Thoracic aorta (tissue), 2 donors: ENCODE data around the gene BOD1L2. TPM values are rescaled to one million over a fixed set of nuclear protein-coding genes. Genes with fewer than 3 reads are reported as not detected.

Experiments used
- ATAC-seq: fragments of 150-250 bp; one replicate; pipeline ENCODE4 v1.8.0; 2017; ENCODE audit warnings: low read depth; ENCODE audit not compliant: insufficient number of reproducible peaks, low FRiP score
- DNase-seq: peaks from one replicate; pipeline ENCODE4 v3.0.0-alpha.2; 2020; ENCODE audit warnings: low spot score
- H3K27ac ChIP-seq, 2 donors: fragments of 200-600 bp; sonication (generic); 1 replicate in 1 of 2; 2 replicates in 1 of 2; pipeline ENCODE4 v1.5.1; 2016; ENCODE audit warnings: mild to moderate bottlenecking in 2 of 2, moderate library complexity in 2 of 2
- H3K27me3 ChIP-seq: fragments of 200-600 bp; sonication (generic); replicated peaks from 2 replicates; pipeline ENCODE4 v1.6.0; 2016; ENCODE audit warnings: mild to moderate bottlenecking; ENCODE audit not compliant: insufficient read depth
- H3K36me3 ChIP-seq: fragments of 200-600 bp; sonication (generic); one replicate; pipeline ENCODE4 v1.5.1; 2016
- H3K4me1 ChIP-seq, 2 donors: fragments of 200-600 bp; sonication (generic); 1 replicate in 1 of 2; 2 replicates in 1 of 2; pipeline versions ENCODE4 v1.5.1 to v1.6.0; 2016; ENCODE audit warnings: low read depth in 2 of 2, mild to moderate bottlenecking in 1 of 2; ENCODE audit not compliant: control insufficient read depth in 1 of 2
- H3K4me3 ChIP-seq: fragments of 200-600 bp; sonication (generic); 2 replicates; pipeline ENCODE4 v1.5.1; 2016; ENCODE audit warnings: mild to moderate bottlenecking
- H3K9me3 ChIP-seq: fragments of 200-600 bp; sonication (generic); 2 replicates; pipeline ENCODE4 v1.5.1; 2016
- CTCF ChIP-seq: fragments of 200-600 bp; sonication (generic); IDR thresholded peaks from one replicate; pipeline ENCODE4 v1.5.1; 2019; ENCODE audit warnings: antibody characterized with exemption
- total RNA-seq, 2 donors: library from RNA; depleted of rRNA; stranded (reverse); fragments of >200 nt; gene quantifications; one replicate each; pipeline versions ENCODE4 v1.1.0 to v1.2.3, GENCODE V29; 2016

BOD1L2 gene
- total RNA-seq, 2 donors from 2014 or later, result not detected

GRCh38 chr18:57121542-57122112 lies 25.3 kb upstream of the BOD1L2 start:
- DNase-seq (no peak), ATAC-seq (no peak)
- H3K36me3 ChIP-seq, result no peaks in the 10 kb centered on the region
- no peaks in the 10 kb centered on the region for H3K27me3 ChIP-seq
- no peak overlapping the region for H3K4me3 ChIP-seq
- H3K27ac ChIP-seq, result no peak overlapping the region
- no peaks in the 10 kb centered on the region for H3K9me3 ChIP-seq
- no peaks in the 10 kb centered on the region for H3K4me1 ChIP-seq
- TF ChIP-seq CTCF, result no peak

DNA sequence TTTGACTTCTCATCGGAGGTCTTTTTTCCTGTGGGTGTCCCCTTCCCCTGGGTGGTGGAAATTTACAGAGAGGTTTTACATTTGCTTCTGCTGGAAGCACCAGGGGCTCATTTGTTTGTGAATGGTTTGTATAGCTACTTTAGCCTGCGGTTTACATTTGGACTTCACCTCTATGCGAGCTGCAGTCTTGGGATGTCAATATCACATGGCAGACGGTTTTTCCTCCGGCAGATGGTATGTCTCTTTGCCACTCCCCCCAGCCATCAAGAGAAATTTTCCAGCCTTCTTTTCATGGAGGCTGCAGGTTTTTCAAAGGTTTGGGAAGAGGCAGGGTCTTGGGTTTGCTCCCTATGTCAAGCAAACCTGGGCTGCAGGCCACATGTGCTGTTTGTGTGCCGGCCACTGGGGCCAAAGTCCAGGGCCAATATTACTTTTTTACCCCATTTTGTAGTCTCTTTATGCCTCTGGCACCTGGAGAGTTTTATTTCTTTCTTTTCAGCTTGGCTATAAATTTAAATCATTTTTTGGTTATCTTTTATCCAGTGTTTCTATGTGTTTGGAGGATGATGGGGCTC lies 23.9 kb upstream of the BOD1L2 start:
- Histone ChIP-seq H3K27me3 (no peaks in the 10 kb centered on the region), H3K36me3 (no peaks in the 10 kb centered on the region), H3K27ac (no peak overlapping the region), H3K9me3 (no peaks in the 10 kb centered on the region), H3K4me3 (no peak overlapping the region), H3K4me1 (no peaks in the 10 kb centered on the region)
- no peak for ATAC-seq
- no peak for TF ChIP-seq CTCF
- DNase-seq, result no peak

DNA sequence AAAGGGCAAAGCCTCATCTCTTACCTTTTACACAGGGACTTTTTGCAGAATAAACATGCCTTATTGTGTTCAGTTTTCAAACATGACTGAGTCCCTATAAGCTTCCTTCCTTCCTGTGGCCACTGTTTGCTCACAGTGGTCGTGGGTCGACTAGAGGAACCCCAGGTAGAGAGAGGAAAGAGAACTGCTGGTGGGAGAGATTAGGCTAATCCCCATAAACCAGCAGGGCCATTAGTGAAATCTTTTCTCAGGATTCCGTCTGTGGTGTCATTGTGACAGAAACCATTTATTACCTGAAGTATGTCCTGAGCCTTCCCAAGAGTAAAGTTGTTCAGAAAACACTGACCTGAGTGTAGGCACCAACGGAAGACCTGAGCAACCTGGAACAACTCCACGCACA lies 21.3 kb upstream of the BOD1L2 start:
- Histone ChIP-seq H3K27ac (no peak overlapping the region), H3K4me3 (no peak overlapping the region), H3K36me3 (no peaks in the 10 kb centered on the region), H3K4me1 (no peaks in the 10 kb centered on the region), H3K9me3 (no peaks in the 10 kb centered on the region), H3K27me3 (no peaks in the 10 kb centered on the region)
- DNase-seq (no peak), ATAC-seq (no peak)
- TF ChIP-seq CTCF, result no peak

DNA sequence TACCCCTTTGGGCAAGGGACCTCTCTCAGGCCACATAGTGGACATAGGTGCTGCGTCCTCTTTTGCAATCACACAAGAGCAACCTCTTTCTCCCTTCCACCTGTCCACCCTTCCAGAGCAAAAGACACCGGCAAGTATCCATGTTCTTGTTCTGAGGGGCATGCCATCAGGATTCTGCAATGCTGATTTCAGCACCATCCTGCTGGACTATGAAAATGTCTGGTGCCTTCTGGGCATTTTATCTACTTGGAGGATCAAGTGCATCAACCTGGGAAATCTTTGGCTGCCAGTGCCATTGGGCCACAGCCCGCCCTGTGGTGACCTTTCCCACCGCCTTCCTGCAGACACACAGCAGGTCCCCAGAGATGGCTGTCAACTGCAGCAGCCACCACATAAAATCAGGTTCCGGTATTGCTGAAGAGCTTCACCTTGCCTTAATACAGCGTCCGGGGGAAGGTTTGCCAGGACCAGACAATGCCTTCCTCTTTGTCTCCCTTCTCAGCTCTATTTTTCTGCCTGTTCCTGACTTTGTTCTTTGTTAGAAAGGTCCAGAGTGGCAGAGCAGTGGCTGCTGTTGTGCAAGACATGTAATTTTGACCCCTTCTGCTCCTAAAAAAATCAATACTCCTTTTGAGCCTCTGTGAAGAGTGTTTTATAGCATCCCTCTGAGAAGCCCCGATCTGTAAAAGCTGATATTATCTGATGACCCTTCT lies 18.5 kb upstream of the BOD1L2 start:
- no peak for TF ChIP-seq CTCF
- no peak for ATAC-seq
- Histone ChIP-seq H3K36me3 (no peaks in the 10 kb centered on the region), H3K27ac (no peak overlapping the region), H3K9me3 (no peaks in the 10 kb centered on the region), H3K27me3 (no peaks in the 10 kb centered on the region), H3K4me1 (no peaks in the 10 kb centered on the region), H3K4me3 (no peak overlapping the region)
- no peak for DNase-seq

- DNase-seq, result no peak
- no peak for ATAC-seq
- Histone ChIP-seq H3K9me3 (no peaks in the 10 kb centered on the region), H3K27ac (no peak overlapping the region), H3K4me1 (no peaks in the 10 kb centered on the region), H3K36me3 (no peaks in the 10 kb centered on the region), H3K27me3 (no peaks in the 10 kb centered on the region), H3K4me3 (no peak overlapping the region)
- TF ChIP-seq CTCF, result no peak
Measured at GRCh38 chr18:57131101-57131500, 15.8 kb upstream of the BOD1L2 start.
